Measurements from ENCODE around the gene EDEM2.
"Not testable (repeated sequence)": the region's sequence is repeated elsewhere in the genome, so short reads cannot be mapped to it uniquely, and the experiment has no call there.

Gene EDEM2

GRCh38 chr20:35146920-35147574, at the start of gene EDEM2:
Gene EDEM2, minus strand, starts transcription at chr20:35147336. Its CDS starts 78 bp downstream, at chr20:35147258.
- peak; percentile 31 to 96 (median 89) for DNase-seq

- DNase-seq = no peak
Measured at GRCh38 chr20:35196313-35196712, 49.2 kb upstream of the EDEM2 start.

DNA sequence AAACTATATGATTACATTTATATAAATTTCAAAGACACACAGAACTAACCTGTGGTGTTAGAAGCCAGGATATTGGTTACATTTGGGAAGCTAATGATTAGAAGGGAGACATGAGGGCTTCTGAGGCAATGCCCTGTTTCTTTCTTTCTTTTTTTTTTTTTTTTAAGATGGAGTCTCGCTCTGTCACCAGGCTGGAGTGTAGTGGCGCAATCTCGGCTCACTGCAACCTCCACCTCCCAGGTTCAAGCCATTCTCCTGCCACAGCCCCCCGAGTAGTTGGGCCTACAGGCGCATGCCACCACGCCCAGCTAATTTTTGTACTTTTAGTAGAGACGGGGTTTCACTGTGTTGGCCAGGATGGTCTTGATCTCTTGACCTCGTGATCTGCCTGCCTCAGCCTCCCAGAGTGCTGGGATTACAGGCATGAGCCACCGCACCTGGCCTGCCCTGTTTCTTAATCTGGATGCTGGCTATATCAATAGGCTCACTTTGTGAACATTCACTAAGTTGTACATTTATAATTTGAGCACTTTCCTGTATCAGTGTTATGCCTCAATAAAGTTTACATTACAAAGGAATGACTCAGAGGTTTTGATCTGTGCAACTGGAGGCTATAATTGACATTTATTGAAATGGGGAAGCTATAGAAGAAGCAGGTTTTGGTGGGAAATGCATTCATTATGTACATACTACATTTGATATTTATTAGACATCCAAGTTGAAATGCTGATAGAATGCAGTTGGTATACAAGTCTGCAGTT, 46.1 kb upstream of the EDEM2 start:
- DNase-seq = not testable (repeated sequence)

DNA sequence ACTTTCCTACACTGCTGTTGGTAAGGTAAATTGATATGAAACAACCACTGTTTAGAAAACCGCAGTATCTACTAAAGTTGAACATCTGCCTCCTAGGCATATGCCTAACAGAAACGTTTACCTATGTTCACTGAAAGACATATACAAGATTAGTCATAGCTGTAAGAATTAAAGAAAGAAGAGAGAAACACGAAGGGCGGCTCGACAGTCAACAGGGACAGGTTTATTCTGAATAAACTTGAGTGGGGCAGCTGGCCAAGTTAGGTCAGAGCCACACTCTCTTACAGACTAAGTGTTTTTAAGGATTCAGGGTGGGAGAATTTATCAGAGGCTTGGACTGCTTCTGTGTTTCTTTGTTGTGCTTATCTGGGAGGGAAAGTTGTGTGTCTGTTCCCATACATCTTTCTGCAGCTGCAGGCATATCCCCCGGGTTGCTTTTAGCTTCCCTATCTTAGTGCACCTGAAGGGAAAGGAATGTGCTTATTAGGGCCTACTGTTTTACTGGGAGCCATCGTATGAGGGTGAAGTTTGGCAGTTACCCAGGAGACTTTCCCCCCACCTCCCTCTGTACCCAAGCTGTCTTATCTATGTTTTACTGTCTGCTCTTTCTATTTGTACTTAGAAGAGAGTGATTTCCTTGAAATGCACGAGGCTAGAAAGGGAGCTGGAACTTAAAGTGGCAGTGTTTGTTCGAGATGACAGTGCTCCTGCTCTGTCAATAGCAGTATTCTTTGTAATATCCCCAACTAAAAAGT, 45.2 kb upstream of the EDEM2 start:
- no peak for DNase-seq

DNA sequence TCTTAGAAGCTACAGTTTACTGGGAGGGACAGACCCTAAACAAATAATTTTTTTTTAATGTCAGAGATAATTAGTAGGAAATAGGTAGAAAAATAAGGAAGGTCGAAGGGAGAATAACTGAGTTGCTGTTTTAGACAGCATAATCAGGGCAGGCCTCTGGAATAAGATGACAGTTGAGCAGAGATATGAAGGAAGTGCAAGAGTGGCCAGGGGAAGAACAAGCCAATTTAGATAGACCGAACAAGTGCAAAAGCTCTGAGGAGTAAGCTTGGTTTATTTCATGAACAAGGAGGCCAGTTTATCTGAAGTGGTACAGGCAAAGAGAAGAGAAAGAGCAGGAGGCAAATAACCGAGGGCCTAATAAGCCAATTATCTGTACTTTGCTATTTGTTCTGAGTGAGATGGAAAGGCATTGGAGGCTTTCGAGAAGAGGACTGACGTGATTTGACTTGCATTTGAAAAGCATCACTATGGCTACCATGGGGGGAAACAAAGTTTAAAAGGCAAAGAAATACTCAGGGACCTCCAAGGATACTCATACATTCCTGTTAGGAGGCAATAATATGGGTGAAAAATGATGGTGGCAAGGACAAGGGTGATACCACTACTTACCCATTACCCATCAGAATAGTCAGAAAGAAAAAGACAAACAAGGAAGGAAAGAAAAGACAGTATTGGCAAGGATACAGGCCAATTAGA, 44.4 kb upstream of the EDEM2 start:
- no peak for DNase-seq

GRCh38 chr20:35190556-35190955, 43.4 kb upstream of the EDEM2 start:
- no peak for DNase-seq

GRCh38 chr20:35189223-35189622, 42.1 kb upstream of the EDEM2 start:
- not testable (repeated sequence) for DNase-seq

- DNase-seq = no peak
Measured at GRCh38 chr20:35187584-35188190, 40.6 kb upstream of the EDEM2 start.

DNA sequence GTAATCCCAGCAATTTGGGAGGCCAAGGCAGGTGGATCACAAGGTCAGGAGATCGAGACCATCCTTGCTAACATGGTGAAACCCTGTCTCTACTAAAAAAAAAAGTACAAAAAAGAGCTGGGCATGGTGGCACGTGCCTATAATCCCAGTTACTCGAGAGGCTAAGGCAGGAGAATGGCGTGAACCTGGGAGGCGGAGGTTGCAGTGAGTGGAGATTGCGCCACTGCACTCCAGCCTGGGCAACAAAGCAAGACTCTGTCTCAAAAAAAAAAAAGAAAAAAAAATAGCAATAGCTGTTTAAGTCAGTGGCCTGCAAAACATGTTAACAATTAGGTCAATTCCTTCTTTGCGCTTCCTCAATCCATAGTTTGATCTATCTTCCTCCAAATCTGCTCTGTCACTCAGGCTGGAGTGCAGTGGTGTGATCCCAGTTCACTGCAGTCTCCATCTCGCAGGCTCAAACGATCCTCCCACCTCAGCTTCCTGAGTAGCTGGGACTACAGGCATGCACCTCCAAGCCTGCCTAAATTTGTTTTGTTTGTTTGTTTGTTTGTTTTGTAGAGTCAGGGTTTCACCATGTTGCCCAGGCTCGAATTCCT, 39.7 kb upstream of the EDEM2 start:
- DNase-seq = not testable (repeated sequence)

DNA sequence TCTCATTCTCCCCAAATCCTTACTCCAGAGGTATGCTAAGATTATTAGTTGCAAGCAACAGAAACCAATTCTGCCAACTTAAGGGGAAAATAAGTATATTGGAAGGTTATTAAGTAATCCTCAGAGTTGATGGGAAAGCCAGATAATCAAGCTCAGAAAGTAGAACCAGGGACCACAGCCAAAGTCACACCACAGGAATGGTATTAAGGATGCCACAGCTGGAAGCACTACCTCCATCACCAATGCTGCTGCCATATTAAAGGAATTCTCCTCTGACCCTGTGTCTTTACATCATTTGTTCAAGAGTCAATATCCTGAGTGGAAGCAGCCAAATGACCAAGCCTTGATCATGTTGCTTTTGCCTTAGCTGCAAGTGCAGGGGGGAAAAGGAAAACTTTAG, 34.6 kb upstream of the EDEM2 start:
- no peak for DNase-seq

DNA sequence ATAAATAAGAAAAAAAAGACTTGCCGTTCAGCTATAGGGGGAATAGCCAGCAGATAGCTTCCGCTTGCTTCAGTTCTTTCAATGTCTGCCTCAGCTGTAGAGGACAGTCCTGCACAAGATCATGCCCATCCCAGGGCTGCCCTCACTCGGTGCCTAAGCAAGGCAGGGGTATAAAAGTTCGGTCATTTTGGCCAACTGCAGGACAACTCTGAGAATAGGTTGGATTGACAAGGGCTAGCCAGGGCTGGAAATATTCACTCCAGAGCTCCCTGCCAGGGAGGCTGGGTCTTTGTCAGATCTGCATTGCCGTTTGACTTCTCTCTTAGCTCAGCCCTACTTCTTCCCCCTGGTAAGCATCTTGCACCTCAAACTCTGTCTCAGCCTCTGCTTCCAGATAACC, 33.1 kb upstream of the EDEM2 start:
- DNase-seq = no peak

DNA sequence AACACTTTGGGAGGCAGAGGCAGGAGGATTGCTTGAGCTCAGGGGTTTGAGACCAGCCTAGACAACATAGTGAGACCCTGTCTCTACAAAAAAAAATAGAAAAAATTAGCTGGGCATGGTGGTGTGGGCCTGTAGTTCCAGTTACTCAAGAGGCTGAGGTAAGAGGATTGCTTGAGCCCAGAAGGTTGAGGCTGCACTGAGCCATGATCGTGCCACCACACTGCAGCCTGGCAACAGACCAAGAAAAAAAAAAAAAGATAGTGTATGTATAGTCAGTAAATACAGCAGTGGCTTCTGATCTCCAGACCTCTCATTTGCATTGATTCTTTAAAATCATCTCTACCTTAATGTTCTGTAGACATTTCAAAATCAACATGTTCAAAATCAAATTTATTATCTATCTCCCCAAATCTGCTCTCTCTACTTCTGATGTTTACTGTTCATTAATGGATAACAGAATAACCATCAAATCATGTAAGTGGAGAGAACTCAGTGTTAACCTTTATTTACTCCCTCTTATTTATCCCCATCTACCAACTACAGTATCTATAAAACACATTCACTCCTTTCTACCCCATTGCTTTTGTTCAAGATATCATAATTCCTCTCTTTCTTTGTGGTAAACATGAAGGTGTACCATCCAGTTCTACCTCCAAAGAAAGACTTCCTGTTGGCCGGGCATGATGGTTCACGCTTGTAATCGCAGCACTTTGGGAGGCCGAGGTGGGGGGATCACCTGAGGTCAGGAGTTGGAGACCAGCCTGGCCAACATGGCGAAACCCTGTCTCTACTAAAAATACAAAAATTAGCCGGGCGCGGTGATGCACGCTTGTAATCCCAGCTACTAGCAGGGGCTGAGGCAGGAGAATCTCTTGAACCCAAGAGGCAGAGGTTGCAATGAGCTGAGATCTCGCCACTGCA, 32.4 kb upstream of the EDEM2 start:
- no peak for DNase-seq

GRCh38 chr20:35176132-35176531, 29.0 kb upstream of the EDEM2 start:
- no peak for DNase-seq

DNA sequence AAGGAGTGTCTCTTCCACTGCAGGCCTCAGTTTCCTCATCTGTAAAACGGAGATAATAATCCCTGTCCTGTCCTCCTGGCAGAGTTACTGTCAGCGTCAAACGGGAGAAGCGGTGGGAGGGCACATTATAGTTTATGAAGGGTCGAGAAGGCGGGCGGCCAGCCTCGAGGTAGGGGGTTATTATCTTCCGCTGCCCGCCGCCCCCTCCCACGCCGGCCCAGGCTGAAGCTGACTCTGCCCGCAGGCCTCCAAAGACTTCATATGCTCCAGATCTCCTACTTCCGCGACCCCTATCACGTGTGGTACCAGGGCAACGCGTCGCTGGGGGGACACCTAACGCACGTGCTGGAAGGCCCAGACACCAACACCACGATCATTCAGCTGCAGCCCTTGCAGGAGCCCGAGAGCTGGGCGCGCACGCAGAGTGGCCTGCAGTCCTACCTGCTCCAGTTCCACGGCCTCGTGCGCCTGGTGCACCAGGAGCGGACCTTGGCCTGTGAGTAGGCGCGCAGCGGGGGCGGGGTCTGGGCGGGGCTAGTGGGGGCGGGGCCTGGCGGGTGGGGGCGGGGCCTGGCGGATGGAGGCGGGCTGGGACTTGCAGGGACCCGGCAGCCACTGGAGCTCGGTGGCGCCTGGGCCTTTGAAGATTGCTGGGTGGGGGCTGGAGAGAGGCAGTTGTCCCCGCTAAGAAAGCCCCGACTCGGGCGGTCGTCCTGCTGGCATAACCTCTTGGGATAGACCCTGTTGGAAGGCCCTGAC, 27.5 kb upstream of the EDEM2 start:
- peak in 11 of 56 donors; percentile 0 to 19 (median 4) for DNase-seq

- no peak for DNase-seq
Measured at GRCh38 chr20:35173576-35174192, 26.5 kb upstream of the EDEM2 start.

GRCh38 chr20:35172434-35172806, 25.3 kb upstream of the EDEM2 start:
- no peak for DNase-seq

GRCh38 chr20:35171753-35172433, 24.8 kb upstream of the EDEM2 start, which contains the start of gene PROCR:
Gene PROCR, plus strand, starts transcription at chr20:35172072. Its CDS starts 83 bp downstream, at chr20:35172155.
- DNase-seq = peak in 30 of 56 donors; percentile 5 to 60 (median 24)

DNA sequence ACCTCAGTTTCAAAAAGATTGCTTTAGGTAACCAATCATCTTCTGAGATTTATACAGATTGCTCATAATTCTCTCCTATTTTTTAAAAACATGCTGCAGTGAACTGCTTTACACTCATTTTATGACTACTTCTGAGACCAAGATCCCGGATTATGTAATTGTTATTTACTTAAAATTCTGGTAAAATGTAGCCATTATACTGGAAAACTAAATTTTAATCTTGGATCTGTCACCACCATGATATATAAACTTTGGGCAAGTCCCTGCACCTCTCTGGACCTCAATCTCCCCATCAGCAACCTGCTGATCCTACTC, 24.3 kb upstream of the EDEM2 start:
- DNase-seq = no peak
